Measurements from ENCODE around the gene ITPR2. TPM values are rescaled to one million over a fixed set of nuclear protein-coding genes. Genes with fewer than 3 reads are reported as not detected.
"Not testable (repeated sequence)": the region's sequence is repeated elsewhere in the genome, so short reads cannot be mapped to it uniquely, and the experiment has no call there.

Gene ITPR2
- polyA plus RNA-seq, 1 donor: 12.5 TPM

DNA sequence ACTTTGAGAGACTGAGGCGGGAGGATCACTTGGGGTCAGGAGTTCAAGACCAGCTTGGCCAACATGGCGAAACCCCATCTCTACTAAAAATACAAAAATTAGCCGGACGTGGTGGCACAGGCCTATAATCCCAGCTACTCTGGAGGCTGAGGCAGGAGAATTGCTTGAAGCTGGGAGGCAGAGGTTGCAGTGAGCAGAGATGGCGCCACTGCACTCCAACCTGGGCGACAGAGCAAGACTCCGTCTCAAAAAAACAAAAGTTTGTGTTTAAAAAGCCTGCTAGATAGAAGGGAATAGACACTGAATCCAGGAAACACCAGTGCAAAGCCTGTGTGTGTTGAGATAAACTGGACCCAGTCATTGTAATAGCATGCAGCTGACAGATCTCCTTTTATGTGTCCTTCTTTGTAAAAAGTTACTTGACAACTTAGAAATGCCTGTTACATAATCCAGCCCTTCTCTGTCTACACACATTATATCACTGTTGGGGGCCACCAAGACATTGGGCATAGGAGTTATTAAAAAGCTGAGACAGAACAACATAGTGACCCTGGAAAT lies 1.6 kb upstream of the ITPR2 start:
- not testable (repeated sequence) for DNase-seq; H3K27me3 ChIP-seq (ENCODE audit: control insufficient read depth, insufficient read depth, low read length); H3K4me1 ChIP-seq (ENCODE audit: control insufficient read depth, insufficient read depth, low read length); H3K36me3 ChIP-seq (ENCODE audit: control insufficient read depth, insufficient read depth, low read length); H3K4me3 ChIP-seq (ENCODE audit: low read length); H3K9me3 ChIP-seq (ENCODE audit: control insufficient read depth, low read depth, low read length); H3K27ac ChIP-seq (ENCODE audit: low read length)
- WGBS (ENCODE audit: insufficient coverage, low lambda C conversion rate): no CpG with 5 or more reads among the region's 7 CpGs

DNA sequence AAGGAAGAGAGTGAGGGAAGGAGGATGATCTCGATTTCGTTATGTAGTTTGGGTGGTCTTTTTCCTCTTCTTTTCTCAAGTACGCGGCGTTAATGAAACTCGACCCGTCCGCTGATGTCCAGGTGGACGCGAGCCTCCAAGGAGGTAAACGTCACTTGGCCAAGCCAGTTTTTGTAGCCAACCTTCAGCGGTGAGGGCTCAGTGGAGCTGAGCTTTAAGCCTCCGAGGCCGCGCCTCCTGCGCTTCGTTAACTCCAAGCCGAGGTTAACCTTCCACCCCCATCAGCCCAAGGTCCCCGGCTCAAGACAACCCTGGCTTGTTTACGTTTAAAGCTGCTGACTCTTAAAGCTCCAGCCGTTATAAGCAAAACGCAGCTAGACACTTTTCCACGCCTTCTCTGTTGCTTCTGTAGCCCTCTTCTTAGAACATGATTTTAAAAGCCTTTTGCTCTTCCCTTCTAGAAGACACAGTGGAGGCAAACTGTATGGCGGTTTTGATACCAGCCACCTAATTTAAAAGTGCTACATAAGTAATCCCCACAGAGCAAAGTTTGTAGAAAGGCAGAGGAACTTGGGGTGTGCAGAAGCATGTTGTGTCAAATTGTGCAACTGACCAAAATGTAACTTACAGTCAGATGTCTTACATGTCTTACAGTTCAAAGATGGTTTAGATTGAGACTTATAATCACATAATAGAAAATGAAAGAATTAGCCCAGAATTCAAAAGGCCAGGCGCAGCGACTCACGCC lies 923 bp upstream of the ITPR2 start:
- WGBS (ENCODE audit: insufficient coverage, low lambda C conversion rate): 0% methylated on average over 2 of the region's 27 CpGs
- Histone ChIP-seq H3K36me3 (ENCODE audit: control insufficient read depth, insufficient read depth, low read length) (no peaks in the 10 kb centered on the region), H3K4me3 (ENCODE audit: low read length) (peak overlapping the region; percentile 71), H3K27ac (ENCODE audit: low read length) (peak overlapping the region; percentile 58), H3K9me3 (ENCODE audit: control insufficient read depth, low read depth, low read length) (peaks cover 4% of the 10 kb centered on the region), H3K4me1 (ENCODE audit: control insufficient read depth, insufficient read depth, low read length) (peaks cover 3% of the 10 kb centered on the region), H3K27me3 (ENCODE audit: control insufficient read depth, insufficient read depth, low read length) (no peaks in the 10 kb centered on the region)
- peak; percentile 67 to 69 for DNase-seq

DNA sequence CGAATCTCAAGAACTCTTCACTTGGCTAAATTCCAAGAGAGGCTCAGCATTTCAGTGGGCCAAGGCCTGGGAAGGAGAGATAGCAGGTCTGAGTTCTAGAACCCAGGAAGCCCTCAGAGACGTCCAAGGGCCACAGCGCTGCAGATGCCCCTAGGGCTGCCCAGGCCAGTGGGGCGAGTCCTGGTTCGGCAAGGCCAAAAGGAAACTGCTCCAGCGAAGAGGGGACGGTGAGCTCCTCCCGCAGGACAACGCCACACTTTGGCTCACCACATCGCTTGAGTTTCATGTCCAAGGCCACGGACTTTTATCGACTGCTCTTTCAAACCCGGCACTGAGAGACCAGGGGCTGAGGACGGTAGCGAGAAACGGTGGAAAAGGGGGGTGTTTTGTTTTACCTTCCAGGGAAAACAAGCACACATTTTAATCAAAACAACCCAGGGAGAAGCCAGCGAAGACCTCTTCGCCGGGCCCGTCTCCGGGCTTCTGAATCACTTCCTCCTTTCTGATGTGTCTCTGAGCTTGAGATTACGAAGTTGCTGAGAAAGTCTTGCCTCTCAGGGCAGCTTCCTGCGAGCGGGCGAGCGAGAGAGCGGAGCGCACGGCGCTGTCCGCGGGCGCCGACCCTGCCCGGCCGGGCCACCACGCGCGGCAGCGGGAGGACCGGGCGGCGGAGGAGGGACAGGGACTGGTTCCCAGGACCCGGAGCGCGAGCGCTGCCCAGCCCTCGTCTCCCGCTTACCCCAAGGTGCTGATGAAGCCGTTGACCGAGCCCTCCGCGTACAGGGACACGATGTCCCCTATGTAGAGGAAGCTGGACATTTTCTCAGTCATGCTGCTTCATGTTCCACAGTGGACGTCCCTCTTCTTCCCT lies 808 bp downstream of the ITPR2 start:
- Histone ChIP-seq H3K9me3 (ENCODE audit: control insufficient read depth, low read depth, low read length) (peaks cover 3% of the 10 kb centered on the region), H3K4me1 (ENCODE audit: control insufficient read depth, insufficient read depth, low read length) (peaks cover 3% of the 10 kb centered on the region), H3K36me3 (ENCODE audit: control insufficient read depth, insufficient read depth, low read length) (no peaks in the 10 kb centered on the region), H3K27me3 (ENCODE audit: control insufficient read depth, insufficient read depth, low read length) (no peaks in the 10 kb centered on the region), H3K4me3 (ENCODE audit: low read length) (peak overlapping the region; percentile 88), H3K27ac (ENCODE audit: low read length) (peak overlapping the region; percentile 86)
- WGBS (ENCODE audit: insufficient coverage, low lambda C conversion rate): no CpG with 5 or more reads among the region's 55 CpGs
- peak in 1 of 2 donors; percentile 82 for DNase-seq

DNA sequence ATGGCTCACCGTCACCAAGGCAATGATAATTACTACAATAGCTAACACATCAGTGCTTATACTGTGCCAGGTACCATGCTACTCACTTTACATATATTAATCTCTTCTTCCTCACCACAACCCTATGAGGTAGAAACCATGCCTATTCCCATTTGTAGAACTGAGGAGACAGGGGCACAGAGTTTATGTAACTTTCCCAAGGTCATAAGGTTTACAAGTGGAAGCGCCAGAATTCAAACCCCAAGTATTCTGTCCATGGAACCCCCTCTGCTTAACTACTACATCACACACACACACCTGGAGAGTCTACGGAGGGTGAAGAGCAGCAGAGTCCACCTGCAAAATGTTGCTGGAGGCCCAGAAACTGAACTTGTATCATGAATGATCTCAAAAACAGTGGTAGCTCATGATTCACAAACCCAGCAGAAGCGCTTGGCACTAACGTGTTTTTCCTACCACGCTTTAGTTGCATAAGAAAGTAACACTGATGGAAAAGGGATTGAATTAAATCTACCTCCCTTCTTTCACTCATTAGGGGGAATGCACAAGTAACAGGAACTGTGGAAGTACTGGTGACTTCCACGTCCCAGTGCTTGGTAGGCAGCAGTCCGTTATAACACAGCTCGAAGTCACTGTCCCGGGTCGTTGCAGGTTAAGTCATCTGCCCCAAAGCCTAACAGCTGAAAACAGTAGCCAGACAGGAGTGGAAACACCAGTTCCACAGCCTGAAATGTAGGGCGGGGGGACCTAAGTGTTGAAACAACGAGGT lies 2.0 kb downstream of the ITPR2 start:
- WGBS (ENCODE audit: insufficient coverage, low lambda C conversion rate): 67% methylated on average over 1 of the region's 13 CpGs
- Histone ChIP-seq H3K27ac (ENCODE audit: low read length) (no peak overlapping the region), H3K9me3 (ENCODE audit: control insufficient read depth, low read depth, low read length) (peaks cover 3% of the 10 kb centered on the region), H3K36me3 (ENCODE audit: control insufficient read depth, insufficient read depth, low read length) (no peaks in the 10 kb centered on the region), H3K4me3 (ENCODE audit: low read length) (no peak overlapping the region), H3K27me3 (ENCODE audit: control insufficient read depth, insufficient read depth, low read length) (no peaks in the 10 kb centered on the region), H3K4me1 (ENCODE audit: control insufficient read depth, insufficient read depth, low read length) (peaks cover 3% of the 10 kb centered on the region)
- DNase-seq: no peak

DNA sequence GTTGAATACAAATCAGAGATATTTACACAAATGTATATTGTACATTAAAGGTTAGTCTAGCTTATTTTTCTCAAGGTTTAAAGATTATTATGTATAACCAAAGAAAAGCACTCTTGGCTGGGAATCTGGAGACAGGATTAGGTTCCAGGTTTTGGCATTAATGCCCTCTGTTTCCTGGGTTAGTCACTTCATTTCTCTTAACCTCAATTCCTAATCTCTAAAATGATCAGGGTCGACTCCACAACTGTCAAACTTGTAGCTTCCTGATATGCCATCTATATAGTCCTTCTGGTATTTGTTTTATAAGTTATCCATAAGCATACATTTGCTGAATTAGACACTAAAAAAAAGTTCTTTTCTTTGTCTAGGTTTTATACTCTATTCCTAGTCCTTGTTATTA lies 2.6 kb downstream of the ITPR2 start:
- 75% methylated on average over 1 of the region's 1 CpG for WGBS (ENCODE audit: insufficient coverage, low lambda C conversion rate)
- Histone ChIP-seq H3K4me1 (ENCODE audit: control insufficient read depth, insufficient read depth, low read length) (peaks cover 3% of the 10 kb centered on the region), H3K9me3 (ENCODE audit: control insufficient read depth, low read depth, low read length) (peaks cover 3% of the 10 kb centered on the region), H3K27ac (ENCODE audit: low read length) (no peak overlapping the region), H3K4me3 (ENCODE audit: low read length) (no peak overlapping the region), H3K27me3 (ENCODE audit: control insufficient read depth, insufficient read depth, low read length) (no peaks in the 10 kb centered on the region), H3K36me3 (ENCODE audit: control insufficient read depth, insufficient read depth, low read length) (no peaks in the 10 kb centered on the region)
- no peak for DNase-seq

DNA sequence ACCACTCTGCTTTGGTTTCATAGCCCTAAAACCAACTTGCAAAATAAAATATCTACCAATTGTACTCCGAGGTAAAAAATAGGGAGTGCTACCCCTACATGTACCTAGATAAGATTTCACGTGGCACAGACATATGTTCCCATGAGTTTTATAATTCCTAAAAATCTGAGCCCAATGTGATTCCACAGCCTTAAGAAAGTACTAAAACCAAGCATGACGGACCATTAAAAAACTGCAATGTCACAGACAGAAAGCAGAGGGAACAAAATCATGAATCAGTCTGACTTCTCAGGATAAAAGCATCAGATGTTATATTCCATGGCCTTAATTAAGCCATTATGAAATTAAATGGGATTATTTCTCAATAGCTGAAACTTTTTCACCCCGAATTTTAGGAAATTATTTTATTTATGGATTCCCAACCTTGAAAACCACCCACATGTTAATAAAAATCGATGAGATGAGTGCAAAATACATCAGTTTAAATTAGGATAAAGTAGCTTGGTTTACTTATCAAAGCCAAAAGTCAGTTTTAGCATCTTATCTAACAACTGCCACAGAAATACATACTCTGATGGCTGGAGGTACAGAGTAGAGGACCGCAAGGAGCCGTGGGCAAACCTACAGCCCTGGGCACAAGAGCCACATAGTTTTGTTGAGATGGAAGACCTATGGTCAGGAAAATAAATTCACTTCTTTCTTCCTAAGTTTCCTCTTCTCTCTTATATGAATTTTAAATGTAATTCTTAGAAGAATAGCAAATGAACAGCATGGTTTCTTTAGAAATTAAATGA lies 4.5 kb downstream of the ITPR2 start:
- Histone ChIP-seq H3K36me3 (ENCODE audit: control insufficient read depth, insufficient read depth, low read length) (no peaks in the 10 kb centered on the region), H3K4me3 (ENCODE audit: low read length) (no peak overlapping the region), H3K27me3 (ENCODE audit: control insufficient read depth, insufficient read depth, low read length) (no peaks in the 10 kb centered on the region), H3K27ac (ENCODE audit: low read length) (no peak overlapping the region), H3K4me1 (ENCODE audit: control insufficient read depth, insufficient read depth, low read length) (peaks cover 3% of the 10 kb centered on the region), H3K9me3 (ENCODE audit: control insufficient read depth, low read depth, low read length) (peaks cover 3% of the 10 kb centered on the region)
- no peak for DNase-seq
- 85% methylated on average over 4 of the region's 7 CpGs for WGBS (ENCODE audit: insufficient coverage, low lambda C conversion rate)

DNA sequence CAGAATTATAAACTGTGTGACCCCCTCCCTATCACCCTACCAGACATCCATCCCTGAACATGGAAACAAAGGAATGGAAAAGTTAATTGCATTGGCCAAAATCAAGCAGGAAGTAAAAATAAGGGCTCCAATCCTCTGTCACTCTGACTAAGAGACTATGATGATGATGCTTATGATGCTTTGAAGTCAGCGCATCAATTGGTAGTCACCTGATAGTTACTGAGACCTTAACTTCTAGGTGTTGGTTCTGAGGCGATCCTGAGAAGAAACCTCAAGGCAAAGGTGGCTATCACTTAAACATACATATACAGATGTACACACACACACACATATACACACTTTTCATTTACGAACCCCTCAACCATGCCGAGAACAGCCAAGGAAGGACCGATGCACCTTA lies 6.6 kb downstream of the ITPR2 start:
- Histone ChIP-seq H3K9me3 (ENCODE audit: control insufficient read depth, low read depth, low read length) (no peaks in the 10 kb centered on the region), H3K4me3 (ENCODE audit: low read length) (no peak overlapping the region), H3K27me3 (ENCODE audit: control insufficient read depth, insufficient read depth, low read length) (no peaks in the 10 kb centered on the region), H3K27ac (ENCODE audit: low read length) (no peak overlapping the region), H3K36me3 (ENCODE audit: control insufficient read depth, insufficient read depth, low read length) (no peaks in the 10 kb centered on the region), H3K4me1 (ENCODE audit: control insufficient read depth, insufficient read depth, low read length) (peaks cover 3% of the 10 kb centered on the region)
- WGBS (ENCODE audit: insufficient coverage, low lambda C conversion rate): no CpG with 5 or more reads among the region's 5 CpGs
- no peak for DNase-seq

DNA sequence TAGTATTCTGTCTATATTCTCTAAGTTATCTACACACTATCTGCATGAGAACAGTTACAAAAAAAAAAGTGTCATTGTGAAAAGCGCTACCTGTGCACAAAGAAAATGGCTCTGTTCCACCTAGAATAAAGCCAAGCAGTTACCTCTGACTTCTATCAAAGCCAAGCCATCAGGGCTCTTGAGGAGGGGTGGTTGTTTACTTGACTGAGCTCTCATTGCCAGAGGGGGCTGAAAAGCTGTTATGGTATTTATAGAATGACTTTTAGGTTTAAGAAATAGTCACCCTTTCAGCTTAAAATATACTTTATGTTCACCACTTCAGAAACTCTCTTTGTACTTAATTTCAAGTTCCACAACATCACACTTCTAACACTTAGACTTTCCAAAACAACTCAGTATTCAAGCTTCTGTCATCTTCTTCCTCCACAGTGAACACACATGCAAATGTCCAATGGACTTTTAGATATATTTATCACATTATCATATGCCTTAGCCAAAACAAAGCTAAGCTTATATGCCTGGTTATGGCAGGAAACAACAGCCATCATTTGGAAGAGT lies 7.5 kb downstream of the ITPR2 start:
- no peak overlapping the region for H3K4me3 ChIP-seq (ENCODE audit: low read length)
- DNase-seq: no peak
- H3K9me3 ChIP-seq (ENCODE audit: control insufficient read depth, low read depth, low read length): no peaks in the 10 kb centered on the region
- H3K27ac ChIP-seq (ENCODE audit: low read length): no peak overlapping the region
- H3K36me3 ChIP-seq (ENCODE audit: control insufficient read depth, insufficient read depth, low read length): no peaks in the 10 kb centered on the region
- no CpG with 5 or more reads among the region's 1 CpG for WGBS (ENCODE audit: insufficient coverage, low lambda C conversion rate)
- no peaks in the 10 kb centered on the region for H3K4me1 ChIP-seq (ENCODE audit: control insufficient read depth, insufficient read depth, low read length)
- no peaks in the 10 kb centered on the region for H3K27me3 ChIP-seq (ENCODE audit: control insufficient read depth, insufficient read depth, low read length)

DNA sequence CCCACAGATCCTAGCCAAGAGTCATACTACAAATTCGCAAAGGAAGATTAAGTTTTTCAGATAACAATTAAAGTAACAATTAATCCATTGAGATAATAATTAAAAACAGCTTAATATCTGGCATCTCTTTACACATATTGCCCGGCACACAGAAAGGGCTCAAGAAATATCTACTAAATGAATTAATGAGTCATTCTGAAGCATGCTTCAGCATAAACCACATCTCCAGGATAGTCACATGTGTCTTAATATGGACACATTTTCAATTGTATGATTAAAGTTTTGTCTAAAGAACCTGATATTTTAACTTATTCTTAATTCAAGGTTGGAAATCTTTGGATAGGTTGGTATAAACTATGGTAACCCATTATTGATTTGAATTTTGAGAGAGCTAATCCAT lies 9.6 kb downstream of the ITPR2 start:
- WGBS (ENCODE audit: insufficient coverage, low lambda C conversion rate): 100% methylated on average over 1 of the region's 2 CpGs
- no peak for DNase-seq
- Histone ChIP-seq H3K4me1 (ENCODE audit: control insufficient read depth, insufficient read depth, low read length) (no peaks in the 10 kb centered on the region), H3K36me3 (ENCODE audit: control insufficient read depth, insufficient read depth, low read length) (no peaks in the 10 kb centered on the region), H3K9me3 (ENCODE audit: control insufficient read depth, low read depth, low read length) (no peaks in the 10 kb centered on the region), H3K27me3 (ENCODE audit: control insufficient read depth, insufficient read depth, low read length) (no peaks in the 10 kb centered on the region), H3K4me3 (ENCODE audit: low read length) (no peak overlapping the region), H3K27ac (ENCODE audit: low read length) (no peak overlapping the region)

All from large intestine (tissue), 3 donors.